ENCODE data around the gene RNPS1. TPM values are rescaled to one million over a fixed set of nuclear protein-coding genes. Genes with fewer than 3 reads are reported as not detected.
"Not testable (repeated sequence)": the region's sequence is repeated elsewhere in the genome, so short reads cannot be mapped to it uniquely, and the experiment has no call there.

Gene RNPS1
- total RNA-seq, 1 donor from 2014 or later: 114 TPM

GRCh38 chr16:2282866-2283555 is 15.1 kb upstream of the RNPS1 start:
- DNase-seq (ENCODE audit: low spot score): no peak

GRCh38 chr16:2282262-2282661 is 14.3 kb upstream of the RNPS1 start:
- no peak for DNase-seq (ENCODE audit: low spot score)

GRCh38 chr16:2280981-2281542 is 13.1 kb upstream of the RNPS1 start:
- no peak for DNase-seq (ENCODE audit: low spot score)

- no peak for DNase-seq (ENCODE audit: low spot score)
These were observed 12.5 kb upstream of the RNPS1 start for GRCh38 chr16:2280461-2280860.

GRCh38 chr16:2278956-2279800 is 11.3 kb upstream of the RNPS1 start:
- DNase-seq (ENCODE audit: low spot score): no peak

- no peak for DNase-seq (ENCODE audit: low spot score)
These were observed 10.3 kb upstream of the RNPS1 start for GRCh38 chr16:2278272-2278608.

GRCh38 chr16:2277466-2278271 is 9.7 kb upstream of the RNPS1 start:
- no peak for DNase-seq (ENCODE audit: low spot score)

GRCh38 chr16:2276368-2277195 is 8.7 kb upstream of the RNPS1 start:
- no peak for DNase-seq (ENCODE audit: low spot score)

- no peak for DNase-seq (ENCODE audit: low spot score)
These were observed 7.8 kb upstream of the RNPS1 start for GRCh38 chr16:2275476-2276367.

- DNase-seq (ENCODE audit: low spot score): no peak
These were observed 6.0 kb upstream of the RNPS1 start for GRCh38 chr16:2273931-2274330.

- no peak for DNase-seq (ENCODE audit: low spot score)
These were observed 5.6 kb upstream of the RNPS1 start for GRCh38 chr16:2273484-2273883.

- no peak for DNase-seq (ENCODE audit: low spot score)
These were observed 4.0 kb upstream of the RNPS1 start for GRCh38 chr16:2271848-2272461.

- DNase-seq (ENCODE audit: low spot score): no peak
These were observed 2.9 kb upstream of the RNPS1 start for GRCh38 chr16:2270588-2271470.

- no peak for DNase-seq (ENCODE audit: low spot score)
These were observed 2.1 kb upstream of the RNPS1 start for GRCh38 chr16:2270070-2270462.

- DNase-seq (ENCODE audit: low spot score): not testable (repeated sequence)
These were observed 417 bp downstream of the RNPS1 start for GRCh38 chr16:2267505-2267912.

- not testable (repeated sequence) for DNase-seq (ENCODE audit: low spot score)
These were observed 1.0 kb downstream of the RNPS1 start for GRCh38 chr16:2266887-2267286.

- DNase-seq (ENCODE audit: low spot score): not testable (repeated sequence)
These were observed 4.9 kb downstream of the RNPS1 start for GRCh38 chr16:2263026-2263425.

GRCh38 chr16:2260250-2260649 is 7.7 kb downstream of the RNPS1 start:
- no peak for DNase-seq (ENCODE audit: low spot score)

- not testable (repeated sequence) for DNase-seq (ENCODE audit: low spot score)
These were observed 9.4 kb downstream of the RNPS1 start for GRCh38 chr16:2258530-2258929.
